NCI-H1694 treated with DMSO at 0.1 percent for 48 hours (cell line): ENCODE data around the gene PAM16.
"Not testable (repeated sequence)": the region's sequence is repeated elsewhere in the genome, so short reads cannot be mapped to it uniquely, and the experiment has no call there.

Source experiments
- DNase-seq: peaks from one replicate; lab custom pipeline; 2025; lab: John Stamatoyannopoulos, UW

PAM16 gene

GRCh38 chr16:4352843-4353242 lies 1.7 kb upstream of the PAM16 start:
- no peak for DNase-seq

GRCh38 chr16:4351880-4352279 lies 759 bp upstream of the PAM16 start:
- no peak for DNase-seq

DNA sequence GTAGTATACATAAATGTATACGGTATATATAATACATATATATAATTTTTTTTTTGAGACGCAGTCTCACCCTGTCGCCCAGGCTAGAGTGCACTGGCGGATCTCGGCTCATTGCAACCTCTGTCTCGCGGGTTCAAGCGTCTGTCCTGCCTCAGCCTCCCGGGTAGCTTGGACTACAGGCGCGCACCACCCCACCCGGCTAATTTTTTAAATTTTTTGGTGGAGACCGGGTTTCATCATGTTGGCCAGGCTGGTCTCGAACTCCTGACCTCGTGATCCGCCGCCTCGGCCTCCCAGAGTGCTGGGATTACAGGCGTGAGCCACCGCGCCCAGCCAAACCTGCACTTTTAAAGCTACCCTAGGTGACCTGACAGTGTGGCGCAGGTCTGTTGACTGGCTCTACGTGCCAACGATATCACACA lies 745 bp downstream of the PAM16 start:
- DNase-seq = no peak

- DNase-seq = no peak
Observed at GRCh38 chr16:4349332-4349731, 1.8 kb downstream of the PAM16 start.

DNA sequence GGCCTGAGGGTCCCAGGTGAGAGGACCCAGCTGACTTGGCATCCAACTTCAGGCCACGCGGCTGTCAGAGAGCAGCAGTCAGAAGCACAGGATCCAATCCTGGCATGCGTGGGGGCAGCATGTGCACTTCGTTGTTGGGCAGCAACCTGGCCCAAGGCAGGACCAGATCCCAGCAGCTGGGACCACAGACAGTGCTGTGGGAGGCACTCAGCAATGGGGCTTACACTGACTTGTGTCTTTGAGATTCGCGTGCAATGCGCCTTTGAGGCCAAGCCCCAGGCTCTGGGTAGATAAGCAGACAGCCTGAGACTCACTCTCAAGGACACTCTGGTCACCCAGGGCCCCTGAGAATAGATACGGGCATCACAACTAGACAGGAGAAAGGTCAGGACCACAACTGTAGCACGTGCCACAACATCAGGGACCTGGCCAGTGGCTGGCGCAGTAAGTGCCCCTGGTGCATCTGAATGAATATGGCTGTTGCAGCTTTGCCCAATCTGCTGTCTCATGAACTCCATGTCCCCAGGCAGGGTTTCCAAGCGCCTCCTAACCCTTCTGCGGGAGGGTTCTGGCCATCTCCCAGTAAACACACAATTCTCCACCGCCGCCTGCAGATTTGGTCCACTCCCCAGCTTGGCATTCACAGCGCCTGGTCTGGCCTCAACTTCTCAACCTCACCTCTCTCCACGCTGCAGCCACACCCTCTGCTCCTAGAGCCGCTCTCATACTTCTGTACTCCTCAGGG lies 3.2 kb downstream of the PAM16 start:
- no peak for DNase-seq

DNA sequence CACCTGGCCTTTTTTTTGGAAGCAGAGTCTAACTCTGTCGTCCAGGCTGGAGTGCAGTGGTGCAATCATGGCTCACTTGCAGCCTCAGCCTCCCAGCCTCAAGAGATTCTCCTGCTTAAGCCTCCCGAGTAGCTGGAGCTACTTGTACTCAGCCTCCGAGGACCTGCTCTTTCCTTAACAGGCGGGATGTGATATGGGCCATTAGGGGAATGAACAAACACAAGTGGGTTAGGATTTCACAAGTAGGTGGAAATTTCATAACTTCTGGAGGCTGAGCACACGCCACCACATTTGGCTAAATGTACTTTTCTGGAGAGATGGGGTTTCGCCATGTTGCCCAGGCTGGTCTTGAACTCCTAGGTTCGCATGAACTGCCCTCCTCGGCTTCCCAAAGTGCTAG lies 4.1 kb downstream of the PAM16 start:
- DNase-seq = no peak

GRCh38 chr16:4345836-4346781 lies 5.0 kb downstream of the PAM16 start:
- DNase-seq = no peak

- no peak for DNase-seq
Observed at GRCh38 chr16:4344983-4345835, 5.9 kb downstream of the PAM16 start.

DNA sequence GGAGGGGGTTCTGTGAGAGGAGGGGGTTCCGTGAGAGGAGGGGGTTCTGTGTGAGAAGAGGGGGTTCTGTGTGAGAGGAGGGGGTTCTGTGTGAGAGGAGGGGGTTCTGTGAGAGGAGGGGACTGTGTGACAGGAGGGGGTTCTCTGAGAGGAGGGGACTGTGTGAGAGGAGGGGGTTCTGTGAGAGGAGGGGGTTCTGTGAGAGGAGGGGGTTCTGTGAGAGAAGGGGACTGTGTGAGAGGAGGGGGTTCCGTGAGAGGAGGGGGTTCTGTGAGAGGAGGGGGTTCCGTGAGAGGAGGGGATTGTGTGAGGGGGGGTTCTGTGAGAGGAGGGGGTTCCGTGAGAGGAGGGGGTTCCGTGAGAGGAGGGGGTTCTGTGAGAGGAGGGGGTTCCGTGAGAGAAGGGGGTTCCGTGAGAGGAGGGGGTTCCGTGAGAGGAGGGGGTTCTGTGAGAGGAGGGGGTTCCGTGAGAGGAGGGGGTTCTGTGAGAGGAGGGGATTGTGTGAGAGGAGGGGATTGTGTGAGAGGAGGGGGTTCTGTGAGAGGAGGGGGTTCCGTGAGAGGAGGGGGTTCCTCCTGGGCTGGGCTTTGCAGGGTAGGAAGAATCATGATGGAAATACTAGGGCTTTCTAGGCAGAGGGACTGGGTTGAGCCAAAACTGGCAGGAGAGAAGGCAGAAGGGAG lies 6.7 kb downstream of the PAM16 start:
- not testable (repeated sequence) for DNase-seq

DNA sequence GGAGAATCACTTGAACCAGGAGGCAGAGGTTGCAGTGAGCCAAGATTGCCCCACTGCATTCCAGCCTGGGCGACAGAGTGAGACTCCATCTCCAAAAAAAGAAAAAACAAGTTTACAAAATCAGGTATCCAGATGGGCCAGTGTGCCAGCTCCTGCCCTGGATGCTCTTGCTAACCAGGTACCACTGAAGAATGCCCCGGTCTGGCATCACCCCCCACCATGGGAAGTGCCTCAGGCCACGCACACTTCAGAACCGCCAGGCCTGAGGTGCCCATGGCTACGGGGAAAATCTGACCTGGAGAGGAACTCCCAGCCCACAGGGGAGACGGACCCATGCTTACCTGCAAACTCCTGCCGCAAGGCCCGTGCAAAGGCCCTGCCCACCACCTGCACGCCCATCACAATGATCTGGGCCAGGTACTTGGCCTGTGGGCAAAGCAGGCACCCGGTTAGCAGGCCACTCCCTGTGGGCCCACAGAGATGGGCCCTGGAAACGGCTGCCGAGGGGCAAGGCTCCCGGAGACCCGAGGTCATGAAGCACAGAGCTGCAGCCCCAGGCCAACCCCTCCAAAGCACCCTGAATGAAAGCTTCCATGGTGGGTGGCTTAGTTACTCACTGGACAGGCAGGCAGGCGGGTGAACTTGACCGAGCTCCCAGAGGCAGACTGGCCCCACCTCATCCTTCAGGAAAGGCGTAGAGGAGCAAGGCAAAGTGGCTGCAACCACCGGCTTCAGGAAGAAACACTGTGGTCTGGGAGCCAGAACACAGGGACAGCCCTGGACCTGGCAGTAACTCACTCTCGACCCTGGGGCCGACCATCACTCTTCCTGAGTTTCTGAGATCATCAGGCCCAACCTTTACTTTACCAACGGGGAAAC lies 8.0 kb downstream of the PAM16 start:
- DNase-seq = no peak

DNA sequence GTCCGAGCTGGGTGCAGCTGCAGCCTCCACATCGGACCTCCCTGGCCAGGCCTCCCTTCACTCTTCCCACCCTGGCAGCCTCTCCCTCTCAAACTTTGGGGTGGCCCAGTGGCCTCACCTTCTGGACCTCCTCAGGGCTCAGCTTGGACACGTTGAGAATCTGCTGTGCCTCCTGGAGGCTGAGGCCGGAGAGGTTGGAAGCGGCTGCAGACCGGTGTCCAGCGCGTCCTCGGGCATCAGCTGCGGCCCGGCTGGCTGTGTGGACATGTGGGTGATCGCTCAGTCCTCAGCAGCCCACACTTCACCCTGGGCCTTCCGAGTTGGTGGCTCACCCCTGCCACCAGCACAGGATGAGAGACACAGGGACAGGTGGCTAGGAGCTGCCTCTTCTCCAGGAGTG lies 9.9 kb downstream of the PAM16 start:
- no peak for DNase-seq

DNA sequence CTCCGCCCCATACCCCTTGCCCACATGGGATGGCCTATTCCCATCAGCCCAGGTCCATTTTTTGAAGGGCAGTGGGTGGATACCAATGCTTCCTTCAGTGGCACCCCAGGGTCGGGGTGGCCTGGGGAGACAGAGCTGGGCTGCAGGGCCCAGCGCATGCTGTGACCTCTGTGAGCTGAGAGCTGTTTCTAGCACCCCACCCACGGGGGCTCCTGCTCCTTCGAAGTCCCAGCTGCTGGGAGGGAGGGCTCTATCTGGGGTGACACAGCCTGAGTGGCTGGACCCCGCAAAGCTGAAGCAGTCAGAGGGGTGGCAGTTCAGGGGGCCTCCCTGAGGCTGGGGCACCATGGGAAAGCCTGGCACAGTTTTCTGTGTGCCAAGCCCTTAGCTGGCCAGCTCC lies 10.7 kb downstream of the PAM16 start:
- DNase-seq = no peak

DNA sequence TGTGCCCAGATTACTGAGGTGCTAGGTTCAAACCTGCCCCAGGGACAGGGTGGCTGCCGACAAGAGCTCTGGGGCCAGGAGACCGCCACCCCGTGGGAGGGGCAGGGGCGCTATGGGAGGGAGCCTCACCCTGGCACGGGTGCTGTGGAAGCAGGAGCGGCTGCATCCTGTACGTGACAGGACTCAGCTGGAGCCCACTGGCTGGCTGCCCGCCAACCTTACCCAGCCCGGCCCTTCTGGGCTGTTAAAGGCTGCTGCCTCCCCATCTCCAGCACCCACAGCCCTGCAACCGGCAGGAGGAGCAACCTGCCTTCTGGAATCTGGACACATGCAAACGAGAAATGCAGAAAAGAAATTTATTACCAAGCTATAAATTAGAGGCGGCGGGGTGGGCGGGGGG lies 11.2 kb downstream of the PAM16 start:
- DNase-seq = peak; percentile 64

DNA sequence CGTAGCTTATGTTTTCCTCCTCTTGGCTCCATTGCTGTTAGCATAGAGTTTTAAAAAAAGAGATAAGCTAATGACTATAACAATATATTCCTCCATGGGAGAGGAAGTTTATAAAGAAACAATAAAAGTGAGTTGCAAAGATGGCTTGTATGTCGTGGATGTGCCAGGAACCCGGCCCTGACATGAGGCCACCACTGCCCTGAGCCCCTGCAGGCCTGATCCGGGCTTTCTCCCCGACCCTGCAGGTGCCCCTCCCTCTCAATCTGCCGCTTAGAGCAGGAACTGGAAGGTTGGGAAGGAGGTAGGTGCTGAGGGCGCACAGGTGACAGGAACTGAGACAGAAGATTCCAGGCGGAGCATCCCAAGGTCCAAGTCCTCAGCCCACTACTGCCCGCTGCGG lies 11.7 kb downstream of the PAM16 start:
- no peak for DNase-seq

DNA sequence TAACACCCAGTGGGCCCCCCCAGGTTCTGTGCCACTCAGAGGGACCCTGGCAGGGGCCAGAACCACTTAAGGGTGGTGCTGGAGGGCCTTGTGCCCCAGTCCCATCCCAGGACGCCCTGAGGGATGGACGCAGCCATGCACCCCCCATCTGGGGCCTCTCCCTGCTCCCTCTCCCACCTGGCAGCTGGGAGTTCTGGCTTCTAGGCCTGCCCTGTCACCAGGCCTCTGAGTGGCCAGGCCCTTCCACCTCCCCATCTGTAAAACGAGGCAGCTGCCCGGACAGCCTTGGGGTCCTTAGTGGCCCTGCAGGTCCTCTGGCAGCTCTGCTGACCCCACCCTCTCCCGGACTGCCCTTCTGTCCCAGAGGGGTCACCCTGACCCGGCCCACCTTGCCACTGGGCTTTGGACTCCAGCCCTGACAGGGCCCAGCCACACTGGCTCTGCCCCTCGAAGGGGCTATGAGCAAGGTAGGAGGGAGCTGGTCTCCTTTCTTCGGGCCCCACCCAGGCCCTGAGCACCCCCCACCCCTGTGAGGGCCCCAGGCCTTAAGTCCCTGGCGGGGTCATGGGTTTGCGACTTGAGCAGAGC lies 12.3 kb downstream of the PAM16 start:
- DNase-seq = no peak

DNA sequence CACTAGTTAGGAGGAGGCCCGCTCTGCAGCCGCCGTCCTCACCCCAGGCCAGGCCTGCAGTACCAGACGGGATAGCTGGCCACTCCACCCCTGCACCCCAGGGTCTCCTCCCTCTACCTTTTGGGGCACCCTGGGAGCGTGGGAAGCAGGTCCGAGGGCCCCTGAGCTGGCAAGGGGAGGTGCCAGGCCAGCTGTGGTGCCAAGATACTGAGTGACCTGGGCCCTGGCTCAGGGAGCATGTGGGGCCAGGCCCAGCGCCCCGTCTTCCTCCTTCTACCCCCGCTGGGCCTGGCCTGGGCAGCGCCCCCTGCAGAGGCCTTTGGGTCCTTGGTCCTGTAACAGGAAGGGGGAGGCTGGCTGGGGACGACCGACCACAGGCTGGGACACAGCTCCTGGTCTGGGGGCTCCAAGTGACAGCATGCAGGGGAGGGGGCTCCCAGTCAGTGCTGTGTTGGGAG lies 13.0 kb downstream of the PAM16 start:
- DNase-seq = no peak

DNA sequence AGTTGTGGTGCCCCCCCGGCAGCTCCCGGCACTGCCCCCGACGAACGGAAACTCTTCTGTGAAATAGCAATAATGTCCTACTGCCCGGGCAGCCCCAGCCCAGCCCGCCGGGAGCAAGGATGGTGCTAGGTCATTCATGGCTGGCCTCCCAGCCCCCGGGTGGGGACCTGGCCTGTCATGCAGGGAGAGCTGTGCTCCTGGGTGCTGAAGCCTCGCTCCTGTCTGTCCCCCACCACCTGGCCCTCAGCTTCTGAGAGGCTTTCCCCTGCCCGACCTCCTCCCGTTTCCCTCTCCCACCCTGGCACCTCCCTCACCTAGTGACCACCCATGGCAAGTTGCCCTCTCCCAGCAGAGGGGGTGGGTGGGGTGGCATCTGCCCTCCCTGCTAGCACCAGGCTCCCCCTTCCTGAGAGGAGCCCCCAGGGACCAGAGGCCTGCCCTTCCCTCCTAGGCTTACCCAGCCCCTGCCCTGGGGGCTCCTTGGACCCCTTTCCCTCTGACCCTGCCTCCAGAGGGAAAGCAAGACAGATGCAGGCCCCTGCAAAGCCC lies 13.5 kb downstream of the PAM16 start:
- DNase-seq = no peak

GRCh38 chr16:4336701-4337539 lies 14.2 kb downstream of the PAM16 start:
- no peak for DNase-seq
